Retina (tissue), 1 donor: ENCODE results near the gene MRPL12.

Experiments used
- DNase-seq: peaks from one replicate; pipeline ENCODE4 v3.0.0-alpha.2; 2016

MRPL12 gene

DNA sequence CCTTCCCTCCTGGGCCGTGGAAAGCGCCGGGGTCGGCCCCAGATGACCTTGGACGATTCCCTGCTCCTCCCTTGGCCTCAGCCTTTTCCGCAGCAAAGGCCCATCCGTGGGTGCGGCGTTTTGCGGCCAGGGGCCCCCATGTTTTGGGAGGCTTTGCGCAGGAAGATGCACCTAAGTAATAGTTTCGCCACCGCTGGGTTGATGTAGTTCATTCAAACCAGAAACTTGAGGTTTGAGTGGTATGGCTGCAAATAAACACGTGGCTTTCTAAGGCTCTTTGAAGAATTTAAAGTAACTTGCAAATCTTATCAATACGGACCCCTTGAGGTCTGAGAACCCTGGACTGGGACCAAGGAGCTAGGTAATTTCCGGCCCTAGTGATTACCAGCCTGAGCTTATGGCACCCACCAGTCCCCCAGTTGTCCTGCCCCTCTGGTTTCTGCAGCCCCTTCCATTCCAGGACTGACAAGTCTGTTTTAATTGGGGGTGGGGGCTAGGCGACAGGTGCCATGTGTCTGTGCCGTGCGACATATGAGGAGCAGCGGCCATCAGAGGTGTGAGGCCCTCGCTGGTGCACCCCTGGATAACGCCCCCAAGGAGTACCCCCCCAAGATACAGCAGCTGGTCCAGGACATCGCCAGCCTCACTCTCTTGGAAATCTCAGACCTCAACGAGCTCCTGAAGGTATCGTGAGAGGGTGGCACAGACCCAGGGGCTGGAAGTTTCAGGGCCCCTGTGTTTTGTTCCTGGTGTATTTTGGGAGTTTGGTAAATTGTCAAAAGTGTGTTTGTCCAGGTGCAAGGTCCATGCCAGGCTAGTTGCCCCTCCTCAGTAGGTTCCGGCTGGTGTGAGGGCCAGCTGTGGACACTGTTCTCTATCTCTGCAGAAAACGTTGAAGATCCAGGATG, 834 bp downstream of the MRPL12 start:
- DNase-seq, result no peak

DNA sequence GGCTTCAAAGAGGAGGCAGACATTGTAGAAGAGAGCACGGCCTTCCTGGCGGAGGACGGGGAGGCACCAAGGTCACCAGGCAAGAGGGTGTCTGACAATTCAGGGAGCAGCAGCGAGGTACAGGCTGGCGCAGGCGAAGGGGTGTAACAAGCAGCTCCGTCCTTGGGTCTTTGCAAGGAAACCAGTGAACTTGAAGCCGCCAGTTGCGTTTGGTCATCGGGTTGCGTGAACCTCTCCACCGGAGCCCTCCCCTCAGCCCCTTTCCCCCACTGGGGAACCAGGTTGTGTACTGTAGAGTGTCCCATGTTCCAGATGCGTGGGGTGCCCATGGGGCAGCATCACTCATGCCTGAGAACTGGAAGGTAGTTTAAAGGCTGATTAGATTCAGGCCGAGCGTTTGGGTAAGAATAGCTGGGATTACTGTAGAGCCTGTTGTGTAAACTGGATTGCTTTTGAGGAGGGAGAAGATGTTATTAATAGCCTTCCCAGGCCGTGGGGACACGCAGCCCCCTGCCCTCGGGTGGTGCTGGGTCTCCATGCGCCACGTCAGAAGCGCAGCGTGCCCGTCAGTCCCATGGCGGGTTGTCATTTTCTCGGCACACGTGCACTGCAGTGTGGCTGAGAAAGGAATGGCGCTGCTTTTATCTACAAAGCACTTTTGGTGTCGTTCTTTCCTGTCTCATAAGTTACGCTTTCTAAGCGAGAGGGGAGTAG, 2.5 kb downstream of the MRPL12 start:
- DNase-seq, result no peak

DNA sequence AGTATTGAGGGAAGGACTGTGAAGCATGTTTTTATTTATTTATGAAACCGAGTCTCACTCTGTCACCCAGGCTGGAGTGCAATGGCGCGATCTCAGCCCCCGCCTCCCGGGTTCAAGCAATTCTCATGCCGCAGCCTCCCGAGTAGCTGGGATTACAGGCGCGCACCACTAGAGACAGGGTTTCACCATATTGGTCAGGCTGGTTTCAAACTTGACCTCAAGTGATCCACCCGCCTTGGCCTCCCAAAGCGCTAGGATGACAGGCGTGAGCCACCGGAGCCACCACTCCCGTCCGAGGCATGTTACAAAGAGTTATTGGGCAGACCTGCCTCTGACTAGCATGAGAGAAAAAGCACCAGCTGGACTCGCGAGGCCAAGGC, 3.1 kb downstream of the MRPL12 start:
- DNase-seq, result no peak

DNA sequence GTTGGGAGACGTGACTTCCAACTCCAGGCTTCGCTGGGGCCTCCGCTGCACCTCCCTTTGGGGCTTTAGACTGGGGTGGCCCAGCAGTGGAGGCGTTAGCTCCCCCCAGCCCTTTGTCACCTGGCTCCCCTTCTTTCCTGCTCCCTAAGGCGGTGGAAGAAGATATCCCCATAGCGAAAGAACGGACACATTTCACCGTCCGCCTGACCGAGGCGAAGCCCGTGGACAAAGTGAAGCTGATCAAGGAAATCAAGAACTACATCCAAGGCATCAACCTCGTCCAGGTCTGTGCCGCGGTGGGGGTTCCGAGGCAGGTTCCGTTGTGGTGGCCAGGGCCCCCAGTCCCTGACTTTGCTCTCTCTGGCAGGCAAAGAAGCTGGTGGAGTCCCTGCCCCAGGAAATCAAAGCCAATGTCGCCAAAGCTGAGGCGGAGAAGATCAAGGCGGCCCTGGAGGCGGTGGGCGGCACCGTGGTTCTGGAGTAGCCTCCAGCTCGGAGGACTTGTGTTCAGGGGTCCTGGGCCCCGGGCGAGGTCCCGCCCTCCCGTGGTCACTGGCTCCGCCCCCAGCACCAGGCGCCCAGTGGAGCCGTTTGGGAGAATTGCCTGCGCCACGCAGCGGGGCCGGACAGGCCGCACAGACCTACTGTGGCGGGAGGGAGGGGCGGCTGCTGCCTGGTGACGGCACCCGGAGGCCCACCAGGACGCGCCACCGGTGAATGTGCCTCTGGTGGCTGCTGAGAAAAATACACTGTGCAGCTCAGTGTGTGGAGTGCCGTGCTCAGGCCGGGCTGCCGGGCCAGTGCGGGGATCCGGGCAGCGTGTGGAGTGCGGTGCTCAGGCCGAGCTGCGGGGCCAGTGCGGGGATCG, 3.8 kb downstream of the MRPL12 start:
- DNase-seq, result no peak

DNA sequence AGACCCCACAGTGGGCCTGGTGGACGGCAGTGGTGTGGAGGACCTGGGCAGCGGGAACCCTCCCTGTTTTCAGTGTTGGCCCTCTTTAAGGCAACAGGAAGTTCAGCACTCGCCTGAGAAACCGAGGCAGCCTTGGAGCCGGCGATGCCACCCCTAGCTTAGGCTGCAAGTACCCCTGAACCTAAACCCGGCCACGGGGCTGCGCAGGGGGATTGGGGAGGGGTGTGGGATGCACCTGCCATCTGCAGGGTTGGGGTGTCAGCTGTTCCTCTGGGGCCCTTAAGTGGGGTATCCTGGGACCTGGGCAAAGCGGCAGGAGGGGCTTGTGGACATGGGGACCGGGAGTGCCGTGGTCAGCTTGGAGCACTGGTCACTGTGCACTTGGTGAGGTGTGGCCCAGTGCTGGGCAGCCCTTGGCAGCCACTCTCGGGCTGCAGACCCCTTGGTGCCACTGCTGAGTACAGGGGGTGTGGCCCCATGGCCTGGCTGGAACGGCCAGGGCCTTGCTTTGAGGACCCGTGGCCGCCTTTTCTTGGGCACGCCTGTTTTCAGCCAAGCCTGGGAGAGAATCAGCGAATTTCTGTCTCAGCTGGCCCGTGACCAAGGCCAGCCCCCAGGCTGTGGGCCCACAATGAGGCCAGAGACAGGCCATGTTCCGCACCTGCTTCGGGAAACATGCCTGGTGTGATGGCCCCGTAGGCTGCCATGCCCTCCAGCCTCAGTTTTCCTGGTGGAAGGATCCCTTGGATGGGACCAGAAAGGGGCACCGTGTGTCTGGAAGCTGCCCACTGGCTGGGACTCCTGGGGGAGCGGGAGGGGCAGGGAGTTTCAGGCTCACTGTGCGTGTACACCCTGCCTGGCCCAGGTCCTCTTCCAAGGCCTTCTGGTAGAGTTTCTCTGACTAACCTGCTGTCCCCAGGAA, 4.8 kb downstream of the MRPL12 start:
- no peak for DNase-seq

DNA sequence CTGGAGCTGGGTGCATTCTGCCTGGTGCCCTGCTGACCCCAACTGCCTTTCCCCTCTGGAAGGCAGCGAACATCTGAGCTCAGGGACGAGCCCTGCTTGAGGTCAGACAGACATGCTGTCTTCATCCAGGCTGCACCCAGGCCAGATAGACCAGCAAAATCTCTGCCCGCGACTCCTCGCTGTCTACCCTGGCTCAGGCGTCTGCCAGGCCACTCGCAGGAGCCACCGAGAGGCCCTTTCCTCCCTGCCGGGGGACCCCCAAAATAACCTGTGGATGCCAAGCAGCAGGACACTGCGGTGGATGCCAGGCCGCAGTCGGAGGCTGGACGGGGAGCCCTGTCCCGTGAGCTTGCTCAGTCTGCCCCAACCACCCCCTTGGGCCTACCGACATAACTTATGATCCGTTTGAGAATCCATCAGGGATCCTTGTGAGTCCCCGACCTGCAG, 5.6 kb downstream of the MRPL12 start:
- no peak for DNase-seq

DNA sequence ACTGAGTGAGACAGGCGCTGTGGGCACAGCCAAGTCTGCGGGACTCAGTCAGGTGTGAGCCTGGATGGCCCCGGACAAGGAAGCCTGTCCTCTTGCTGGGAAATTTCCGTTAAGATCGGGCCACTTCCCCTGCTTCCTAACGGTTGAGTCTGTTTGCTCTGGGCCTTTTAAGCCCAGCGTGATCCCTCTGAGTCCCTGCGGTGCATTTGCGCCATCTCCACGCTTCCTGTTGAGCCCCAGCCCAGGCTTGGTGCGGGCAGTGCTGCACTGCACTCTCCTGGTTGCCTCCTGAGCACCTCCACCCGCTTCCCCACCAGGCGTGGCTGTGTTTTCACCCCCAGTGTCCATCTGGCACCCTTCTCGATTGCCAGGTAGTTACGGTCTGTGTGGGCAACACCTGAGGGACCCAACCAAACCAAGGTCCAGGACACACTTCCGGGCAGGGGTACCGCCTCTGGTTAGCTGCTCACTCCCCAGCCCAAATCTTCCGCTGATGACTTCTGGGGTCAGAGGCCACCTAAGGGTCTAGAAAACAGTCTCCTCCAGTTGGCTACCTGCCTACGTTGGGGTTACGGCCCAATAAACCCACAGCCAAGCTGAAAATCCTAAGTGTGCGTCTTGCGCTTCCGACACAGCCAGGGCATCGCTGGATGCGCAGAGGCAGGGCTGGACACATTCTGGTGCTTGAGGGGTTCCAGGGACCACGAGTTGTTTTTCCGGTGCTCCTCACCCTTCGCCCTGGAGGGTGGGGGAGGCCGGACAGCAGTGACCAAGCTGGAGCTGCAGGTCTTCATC, 7.5 kb downstream of the MRPL12 start:
- peak; percentile 46 for DNase-seq

DNA sequence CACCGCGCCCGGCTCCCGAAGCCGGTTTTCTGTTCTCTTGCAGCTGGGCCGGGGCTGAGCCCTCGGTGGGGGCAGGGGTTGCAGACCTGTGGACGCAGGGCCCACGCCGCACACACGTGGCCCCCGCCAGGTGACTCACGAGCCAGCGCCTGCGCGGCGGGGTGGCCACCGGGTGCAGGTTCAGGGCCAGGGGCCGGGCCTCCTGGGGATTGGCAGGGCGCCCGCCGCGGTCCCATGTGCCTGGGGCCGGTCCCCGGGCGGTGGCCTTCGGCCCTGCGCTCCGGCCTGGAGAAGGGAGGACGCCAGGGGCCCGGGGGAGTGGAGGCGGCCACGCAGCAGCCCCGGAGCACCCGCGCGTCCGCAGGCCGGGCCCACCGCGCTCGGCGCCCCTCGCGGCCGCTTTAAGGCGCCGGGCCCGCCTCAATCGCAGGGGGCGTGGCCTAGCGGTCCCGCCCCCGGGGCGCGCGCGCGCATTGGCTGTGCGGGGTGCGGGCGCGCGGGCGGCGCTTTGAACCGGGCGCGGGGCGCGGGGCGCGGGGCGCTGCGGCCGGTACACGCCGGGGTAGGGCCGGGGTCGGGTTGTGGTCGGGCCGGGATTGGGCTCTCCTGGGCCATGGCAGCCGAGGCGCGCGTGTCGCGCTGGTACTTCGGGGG, 8.8 kb downstream of the MRPL12 start, which contains the start of gene SLC25A10:
Gene SLC25A10, plus strand, starts transcription at position 471 of the 654 bp plus-strand sequence. Its CDS starts 143 bp downstream, at position 614.
- DNase-seq, result peak; percentile 80

DNA sequence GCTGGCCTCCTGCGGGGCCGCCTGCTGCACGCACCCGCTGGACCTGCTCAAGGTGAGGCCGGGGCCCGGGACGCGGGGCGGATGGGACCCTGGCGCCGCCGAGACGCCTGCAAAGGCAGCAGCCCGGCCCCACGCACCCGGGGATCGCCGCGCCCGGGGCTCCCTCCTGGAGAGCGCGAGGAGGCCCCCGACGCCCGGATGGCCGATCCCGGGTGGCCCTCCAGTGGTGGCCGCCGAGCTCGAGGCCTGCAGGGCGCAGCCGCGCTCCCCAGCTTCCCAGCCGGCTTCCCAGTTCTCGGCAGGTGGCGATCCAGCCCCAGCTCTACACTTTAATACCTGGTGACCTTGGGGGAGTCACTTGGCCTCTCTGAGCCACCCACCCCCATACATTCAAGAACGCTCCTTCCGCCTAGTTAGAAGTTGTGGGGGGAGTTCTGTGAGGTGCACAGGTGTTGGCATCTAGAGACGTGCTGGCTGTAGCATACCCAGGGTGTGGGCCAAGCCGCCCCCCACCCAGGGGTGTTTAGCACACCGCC, 9.4 kb downstream of the MRPL12 start:
- no peak for DNase-seq

DNA sequence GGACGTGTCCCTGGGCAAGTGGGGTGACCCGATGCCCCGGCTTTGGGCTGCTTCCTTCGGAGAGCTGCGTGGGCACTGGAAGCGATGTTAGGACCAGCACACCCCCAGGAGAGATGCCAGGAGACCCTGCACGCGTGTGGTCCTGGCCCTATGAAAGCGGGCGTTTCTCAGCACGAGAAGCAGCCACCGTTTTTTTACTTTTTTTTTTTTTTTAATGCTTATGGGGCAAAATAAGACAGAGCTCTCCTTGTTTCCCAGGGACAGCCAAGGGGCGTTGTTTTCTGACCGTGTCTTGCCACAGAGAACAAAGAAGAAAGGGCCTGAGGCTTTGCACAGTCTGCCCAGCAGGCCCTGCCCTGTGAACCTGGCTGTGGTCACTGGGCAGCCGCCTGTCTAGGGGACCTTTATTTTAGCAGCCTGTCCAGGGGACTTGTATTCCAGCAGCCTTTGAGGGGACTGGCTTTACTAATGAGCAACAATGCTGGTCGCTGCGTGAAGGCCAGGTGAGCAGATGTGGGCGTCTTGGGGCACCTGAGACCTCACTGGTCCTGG, 9.9 kb downstream of the MRPL12 start:
- peak; percentile 68 for DNase-seq

DNA sequence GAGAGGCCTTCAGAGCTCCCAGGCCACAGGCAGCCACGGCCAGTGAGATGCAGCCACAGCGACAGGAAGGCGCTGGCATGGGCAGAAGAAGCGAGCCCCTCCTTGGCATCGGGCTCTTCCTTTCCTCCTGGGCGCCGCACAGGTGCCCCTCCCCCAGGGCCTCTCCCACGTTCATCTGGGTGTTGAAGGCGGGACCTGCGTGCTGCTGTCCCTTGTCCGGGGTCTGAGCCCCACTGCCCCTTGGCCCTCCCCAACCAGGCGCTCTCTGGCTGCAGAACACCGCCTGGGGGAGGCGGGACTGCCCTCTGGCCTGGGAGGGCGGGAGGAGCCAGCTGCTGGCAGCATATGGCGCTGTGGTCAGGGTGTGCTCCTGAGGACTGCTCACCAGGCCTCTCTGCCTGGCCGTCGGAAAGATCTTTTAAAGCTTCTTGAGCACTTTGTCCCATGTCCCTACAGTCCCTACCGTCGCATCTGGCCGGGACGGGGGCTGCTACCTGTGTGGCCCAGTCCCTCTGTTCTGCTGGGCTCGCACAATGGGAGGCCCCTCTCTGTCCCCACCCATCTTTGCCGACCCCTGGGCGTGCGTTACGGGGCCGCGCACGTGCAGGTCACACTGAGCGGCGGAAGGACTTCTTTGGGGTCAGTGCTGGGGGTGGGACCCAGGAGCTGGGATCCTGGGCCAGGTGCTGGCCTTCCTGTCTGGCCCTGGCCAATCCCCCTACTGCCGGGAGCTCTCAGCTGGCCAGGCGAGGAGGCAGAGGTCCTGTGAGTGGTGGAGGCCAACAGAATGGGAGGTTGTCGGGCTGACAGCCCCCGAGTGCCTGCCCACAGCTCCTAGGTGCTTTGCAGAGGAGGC, 10.6 kb downstream of the MRPL12 start:
- peak; percentile 61 for DNase-seq

DNA sequence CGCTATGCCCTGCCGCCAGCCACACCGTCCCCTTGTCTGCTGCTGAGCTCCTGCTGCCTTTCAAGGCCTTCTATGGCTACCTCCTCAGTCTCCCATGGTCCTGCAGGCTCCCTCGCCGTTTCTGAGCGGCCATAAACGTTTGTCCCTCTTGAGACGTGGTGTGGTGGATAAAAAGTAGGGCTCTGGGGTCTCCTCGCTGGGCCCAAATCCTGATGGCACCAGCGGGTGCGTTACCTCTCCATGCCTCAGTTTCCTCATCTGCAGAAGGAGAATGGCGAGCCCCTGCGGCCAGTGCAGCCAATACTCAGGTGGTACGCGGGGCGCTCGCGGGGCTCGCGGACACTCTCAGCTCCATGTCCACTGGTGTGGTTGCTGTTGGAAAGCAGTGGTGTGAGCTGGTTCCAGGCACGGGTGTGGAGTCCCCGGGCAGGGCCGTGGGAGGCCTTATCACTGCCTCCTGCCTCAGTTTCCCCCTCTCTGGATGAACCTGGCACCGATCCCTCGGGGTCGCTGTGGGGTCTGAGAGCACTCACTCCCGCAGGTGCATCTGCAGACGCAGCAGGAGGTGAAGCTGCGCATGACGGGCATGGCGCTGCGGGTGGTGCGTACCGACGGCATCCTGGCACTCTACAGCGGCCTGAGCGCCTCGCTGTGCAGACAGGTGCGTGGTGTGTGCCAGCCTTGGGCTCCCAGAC, 11.4 kb downstream of the MRPL12 start:
- DNase-seq, result no peak

DNA sequence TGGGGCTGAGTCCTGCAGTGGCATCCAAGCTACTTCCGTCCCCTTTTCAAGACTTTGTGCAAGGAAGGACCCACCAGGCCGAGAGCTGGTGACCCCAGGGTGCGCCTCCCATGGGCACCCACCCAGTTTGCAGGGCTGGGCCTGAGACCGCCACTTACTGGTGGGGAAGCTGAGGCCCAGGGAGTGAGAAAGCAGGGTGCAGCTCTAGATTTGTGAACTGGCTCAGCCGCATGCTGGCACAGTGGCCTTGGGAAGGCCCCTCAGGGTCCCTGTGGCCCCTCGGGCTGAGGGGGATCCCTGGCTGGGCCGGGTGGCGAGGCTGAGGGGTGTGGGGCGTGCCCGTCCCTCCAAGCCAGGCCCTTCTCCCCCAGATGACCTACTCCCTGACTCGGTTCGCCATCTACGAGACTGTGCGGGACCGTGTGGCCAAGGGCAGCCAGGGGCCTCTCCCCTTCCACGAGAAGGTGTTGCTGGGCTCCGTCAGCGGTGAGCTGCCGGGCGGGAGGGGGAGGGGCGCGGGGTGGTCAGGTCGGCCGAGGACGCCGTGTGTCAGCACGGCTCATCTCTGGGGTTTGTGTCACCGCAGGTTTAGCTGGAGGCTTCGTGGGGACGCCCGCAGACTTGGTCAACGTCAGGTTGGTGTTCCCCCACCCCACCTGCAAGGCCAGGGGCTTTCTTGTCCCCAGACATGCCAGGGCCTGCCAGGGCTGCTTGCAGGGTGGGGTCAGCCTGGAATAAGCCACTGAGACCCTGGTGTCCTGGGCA, 12.1 kb downstream of the MRPL12 start:
- DNase-seq, result no peak

DNA sequence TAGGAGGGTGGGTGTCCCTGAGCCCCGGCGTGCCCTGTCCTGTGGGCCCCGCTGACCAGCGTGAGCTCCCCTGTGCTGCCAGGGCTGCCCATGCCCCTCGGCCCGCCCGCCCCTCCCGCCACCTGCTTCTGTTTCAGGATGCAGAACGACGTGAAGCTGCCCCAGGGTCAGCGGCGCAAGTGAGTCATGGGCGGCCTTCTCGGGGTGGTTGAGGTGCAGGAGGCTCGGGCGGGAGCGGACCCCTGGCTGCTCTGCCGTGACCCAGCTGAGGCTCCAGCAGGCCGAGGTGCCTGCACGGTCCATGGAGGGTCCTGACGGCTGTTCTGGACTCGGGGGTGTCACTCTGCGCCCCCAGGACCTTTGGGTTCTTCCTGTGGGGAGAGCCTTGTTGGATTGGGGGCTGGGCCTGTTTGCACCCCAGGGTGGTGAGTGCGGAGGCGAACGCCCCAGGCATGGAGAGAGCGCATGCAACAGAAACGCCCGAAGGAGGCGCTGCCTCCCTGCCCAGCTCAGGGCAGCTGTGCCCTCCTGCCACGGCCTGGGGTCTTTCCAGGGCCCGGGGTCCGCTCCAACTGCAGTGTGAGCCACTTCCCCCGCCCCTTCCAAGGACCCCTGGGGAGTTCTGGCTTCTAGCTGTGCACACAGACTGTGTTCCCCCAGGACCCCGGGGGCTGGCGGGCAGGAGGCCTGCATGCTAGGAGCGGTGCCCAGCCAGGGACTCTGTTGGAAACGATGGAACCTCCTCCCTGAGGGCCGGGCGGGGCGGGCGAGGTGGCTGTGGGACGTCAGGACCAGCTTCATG, 12.9 kb downstream of the MRPL12 start:
- no peak for DNase-seq

DNA sequence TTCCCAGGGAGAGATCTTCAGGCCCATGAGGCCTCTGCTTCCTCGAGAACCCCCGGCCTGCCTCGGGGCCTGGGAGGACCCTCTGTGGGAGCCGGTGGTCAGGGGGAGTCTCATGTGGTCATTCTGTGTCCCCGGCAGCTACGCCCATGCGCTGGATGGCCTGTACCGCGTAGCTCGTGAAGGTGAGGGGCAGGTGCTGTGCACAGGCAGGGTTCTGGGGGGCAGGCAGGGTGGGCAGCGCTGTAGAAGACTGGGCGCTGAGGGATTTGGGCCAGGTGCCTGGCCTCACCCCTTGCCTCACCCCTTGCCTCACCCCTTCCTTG, 13.5 kb downstream of the MRPL12 start:
- DNase-seq, result no peak

DNA sequence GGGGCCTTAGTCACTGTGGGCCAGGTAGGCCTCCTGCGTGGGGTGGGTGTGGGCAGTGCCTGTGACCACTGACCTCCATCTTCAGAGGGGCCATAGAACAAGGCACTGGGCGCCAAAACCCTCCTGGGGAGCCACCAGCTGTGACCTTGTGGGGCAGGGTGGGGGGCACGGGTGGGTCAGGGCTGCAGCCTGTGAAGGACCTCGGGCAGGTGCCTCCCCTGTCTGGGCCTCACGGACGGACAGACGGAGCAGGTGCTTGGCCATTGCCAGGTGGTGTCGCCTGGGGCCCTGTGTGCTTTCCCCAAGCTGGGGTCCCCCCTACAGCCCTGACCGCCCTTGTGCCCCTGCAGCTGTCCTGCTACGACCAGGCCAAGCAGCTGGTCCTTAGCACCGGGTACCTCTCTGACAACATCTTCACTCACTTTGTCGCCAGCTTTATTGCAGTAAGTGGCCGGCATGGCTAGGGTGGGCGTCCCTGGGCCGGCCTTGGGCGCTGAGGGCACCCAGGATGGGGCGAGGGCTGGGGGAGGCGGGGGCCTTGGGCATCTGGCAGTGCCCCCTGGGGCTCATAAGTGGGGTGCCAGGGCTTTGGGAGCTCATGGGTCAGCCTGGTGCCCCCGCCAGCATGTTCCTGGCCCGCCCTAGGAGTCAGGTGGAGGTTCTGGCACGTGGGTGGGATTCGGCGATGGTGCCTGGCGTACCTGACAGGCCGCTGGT, 14.0 kb downstream of the MRPL12 start:
- no peak for DNase-seq
